ENCODE results near the gene SLC1A4. TPM values are rescaled to one million over a fixed set of nuclear protein-coding genes. Genes with fewer than 3 reads are reported as not detected.

SLC1A4 gene
- total RNA-seq, 1 donor from 2014 or later = 139 TPM

DNA sequence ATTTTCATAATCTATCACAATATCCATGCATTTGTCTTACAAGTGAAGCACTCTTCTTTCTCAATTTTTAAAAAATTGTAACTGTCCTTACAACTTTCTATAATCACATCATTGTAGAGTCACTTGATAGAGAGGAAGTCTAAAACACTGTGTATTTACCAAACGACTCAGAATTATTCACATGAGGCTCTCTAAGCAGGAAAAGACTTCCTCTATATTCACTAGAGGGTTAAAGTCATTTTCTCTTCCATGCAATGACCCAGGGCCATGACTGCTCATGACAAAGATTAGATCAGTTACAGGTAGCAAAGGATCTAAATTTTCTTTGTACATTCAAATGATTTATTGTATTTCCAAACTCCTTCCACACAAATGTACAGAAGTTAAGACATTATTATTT is 9.0 kb upstream of the SLC1A4 start:
- DNase-seq (ENCODE audit: low spot score) = no peak
- H3K4me1 Mint-ChIP-seq (ENCODE audit: low read depth) = peaks cover 40% of the 10 kb centered on the region
- H3K36me3 Mint-ChIP-seq (ENCODE audit: low read depth) = no peaks in the 10 kb centered on the region
- H3K27me3 Mint-ChIP-seq (ENCODE audit: low read depth) = no peaks in the 10 kb centered on the region
- no peak overlapping the region for H3K4me3 Mint-ChIP-seq (ENCODE audit: unreplicated experiment)
- no peaks in the 10 kb centered on the region for H3K9me3 Mint-ChIP-seq (ENCODE audit: low read depth)
- no peak overlapping the region for H3K27ac Mint-ChIP-seq (ENCODE audit: unreplicated experiment)
- TF ChIP-seq, protein P1, sequence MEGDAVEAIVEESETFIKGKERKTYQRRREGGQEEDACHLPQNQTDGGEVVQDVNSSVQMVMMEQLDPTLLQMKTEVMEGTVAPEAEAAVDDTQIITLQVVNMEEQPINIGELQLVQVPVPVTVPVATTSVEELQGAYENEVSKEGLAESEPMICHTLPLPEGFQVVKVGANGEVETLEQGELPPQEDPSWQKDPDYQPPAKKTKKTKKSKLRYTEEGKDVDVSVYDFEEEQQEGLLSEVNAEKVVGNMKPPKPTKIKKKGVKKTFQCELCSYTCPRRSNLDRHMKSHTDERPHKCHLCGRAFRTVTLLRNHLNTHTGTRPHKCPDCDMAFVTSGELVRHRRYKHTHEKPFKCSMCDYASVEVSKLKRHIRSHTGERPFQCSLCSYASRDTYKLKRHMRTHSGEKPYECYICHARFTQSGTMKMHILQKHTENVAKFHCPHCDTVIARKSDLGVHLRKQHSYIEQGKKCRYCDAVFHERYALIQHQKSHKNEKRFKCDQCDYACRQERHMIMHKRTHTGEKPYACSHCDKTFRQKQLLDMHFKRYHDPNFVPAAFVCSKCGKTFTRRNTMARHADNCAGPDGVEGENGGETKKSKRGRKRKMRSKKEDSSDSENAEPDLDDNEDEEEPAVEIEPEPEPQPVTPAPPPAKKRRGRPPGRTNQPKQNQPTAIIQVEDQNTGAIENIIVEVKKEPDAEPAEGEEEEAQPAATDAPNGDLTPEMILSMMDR (IDR thresholded peaks at IDR 0.05) = no peak

DNA sequence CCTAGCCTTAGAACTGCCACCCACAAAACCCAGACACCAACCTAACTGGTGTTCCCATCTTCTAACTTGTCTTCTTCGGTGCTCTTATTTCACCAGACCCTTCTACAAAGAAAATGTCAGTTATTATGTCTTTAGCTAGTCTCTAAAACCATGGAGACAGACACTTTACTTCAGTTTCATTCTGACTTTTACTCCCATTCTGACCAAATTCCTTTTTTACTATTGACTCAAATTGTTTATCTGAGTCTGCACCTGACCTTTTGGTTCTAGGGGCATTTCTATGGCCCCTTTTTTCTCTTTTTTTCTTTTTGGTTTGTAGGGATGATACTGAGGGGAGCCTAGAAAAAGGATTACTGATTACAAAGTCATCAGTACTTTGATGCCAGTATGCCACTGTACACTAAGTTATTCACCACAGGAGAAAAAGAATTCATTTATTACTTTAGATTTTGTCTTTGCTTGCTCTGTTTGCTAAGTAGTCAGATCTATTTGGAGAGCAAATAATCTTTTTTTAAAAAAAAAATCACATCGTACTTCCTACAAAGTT is 6.8 kb upstream of the SLC1A4 start:
- Mint-ChIP-seq H3K4me1 (ENCODE audit: low read depth) (peaks cover 36% of the 10 kb centered on the region), H3K4me3 (ENCODE audit: unreplicated experiment) (no peak overlapping the region), H3K27me3 (ENCODE audit: low read depth) (no peaks in the 10 kb centered on the region), H3K27ac (ENCODE audit: unreplicated experiment) (no peak overlapping the region), H3K36me3 (ENCODE audit: low read depth) (no peaks in the 10 kb centered on the region), H3K9me3 (ENCODE audit: low read depth) (no peaks in the 10 kb centered on the region)
- no peak for DNase-seq (ENCODE audit: low spot score)
- TF ChIP-seq, protein P1 (IDR thresholded peaks at IDR 0.05) = no peak

DNA sequence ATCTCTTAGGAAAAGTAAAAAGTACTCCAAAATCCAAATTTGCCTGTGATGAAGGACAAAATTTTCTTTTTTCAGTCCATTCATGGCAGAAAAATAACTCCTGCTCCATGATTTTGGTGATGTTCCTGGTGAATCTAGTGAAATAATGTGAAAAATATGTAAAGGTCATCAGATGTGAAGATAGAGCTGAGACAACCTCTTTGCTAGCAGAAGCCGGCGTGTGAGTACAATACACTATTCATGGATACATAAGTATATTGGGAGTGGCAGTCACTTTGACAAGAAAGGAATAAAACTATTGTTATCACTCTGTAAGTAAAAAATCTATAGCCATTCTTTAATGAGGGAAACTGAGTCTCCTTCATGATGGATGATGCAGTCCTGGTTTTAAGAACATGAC is 6.3 kb upstream of the SLC1A4 start:
- Mint-ChIP-seq H3K4me3 (ENCODE audit: unreplicated experiment) (no peak overlapping the region), H3K36me3 (ENCODE audit: low read depth) (no peaks in the 10 kb centered on the region), H3K9me3 (ENCODE audit: low read depth) (no peaks in the 10 kb centered on the region), H3K4me1 (ENCODE audit: low read depth) (peaks cover 38% of the 10 kb centered on the region), H3K27ac (ENCODE audit: unreplicated experiment) (no peak overlapping the region), H3K27me3 (ENCODE audit: low read depth) (no peaks in the 10 kb centered on the region)
- DNase-seq (ENCODE audit: low spot score) = no peak
- TF ChIP-seq, protein P1 (IDR thresholded peaks at IDR 0.05) = no peak

DNA sequence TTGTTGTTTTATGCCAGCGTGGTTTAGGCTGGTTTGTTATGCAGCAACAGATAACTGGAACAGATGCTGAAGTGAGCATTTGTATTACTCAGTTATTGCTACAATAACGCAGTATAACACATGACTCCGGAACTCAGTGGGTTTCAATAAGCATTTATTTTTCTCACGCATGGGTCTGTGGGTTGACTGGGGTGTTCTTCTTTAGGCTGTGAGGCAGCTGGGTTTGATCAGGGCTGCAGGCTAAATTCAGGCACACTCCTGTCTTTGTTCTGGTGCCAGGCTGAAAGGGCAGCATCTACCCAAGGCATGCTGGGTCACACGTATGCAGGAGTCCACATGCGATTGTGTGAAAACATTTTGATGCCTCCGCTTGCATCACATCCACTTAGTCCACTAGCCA is 3.8 kb upstream of the SLC1A4 start:
- Mint-ChIP-seq H3K4me3 (ENCODE audit: unreplicated experiment) (no peak overlapping the region), H3K27ac (ENCODE audit: unreplicated experiment) (no peak overlapping the region), H3K36me3 (ENCODE audit: low read depth) (no peaks in the 10 kb centered on the region), H3K9me3 (ENCODE audit: low read depth) (no peaks in the 10 kb centered on the region), H3K27me3 (ENCODE audit: low read depth) (no peaks in the 10 kb centered on the region), H3K4me1 (ENCODE audit: low read depth) (peaks cover 26% of the 10 kb centered on the region)
- TF ChIP-seq, protein P1 (IDR thresholded peaks at IDR 0.05) = no peak
- DNase-seq (ENCODE audit: low spot score) = no peak

DNA sequence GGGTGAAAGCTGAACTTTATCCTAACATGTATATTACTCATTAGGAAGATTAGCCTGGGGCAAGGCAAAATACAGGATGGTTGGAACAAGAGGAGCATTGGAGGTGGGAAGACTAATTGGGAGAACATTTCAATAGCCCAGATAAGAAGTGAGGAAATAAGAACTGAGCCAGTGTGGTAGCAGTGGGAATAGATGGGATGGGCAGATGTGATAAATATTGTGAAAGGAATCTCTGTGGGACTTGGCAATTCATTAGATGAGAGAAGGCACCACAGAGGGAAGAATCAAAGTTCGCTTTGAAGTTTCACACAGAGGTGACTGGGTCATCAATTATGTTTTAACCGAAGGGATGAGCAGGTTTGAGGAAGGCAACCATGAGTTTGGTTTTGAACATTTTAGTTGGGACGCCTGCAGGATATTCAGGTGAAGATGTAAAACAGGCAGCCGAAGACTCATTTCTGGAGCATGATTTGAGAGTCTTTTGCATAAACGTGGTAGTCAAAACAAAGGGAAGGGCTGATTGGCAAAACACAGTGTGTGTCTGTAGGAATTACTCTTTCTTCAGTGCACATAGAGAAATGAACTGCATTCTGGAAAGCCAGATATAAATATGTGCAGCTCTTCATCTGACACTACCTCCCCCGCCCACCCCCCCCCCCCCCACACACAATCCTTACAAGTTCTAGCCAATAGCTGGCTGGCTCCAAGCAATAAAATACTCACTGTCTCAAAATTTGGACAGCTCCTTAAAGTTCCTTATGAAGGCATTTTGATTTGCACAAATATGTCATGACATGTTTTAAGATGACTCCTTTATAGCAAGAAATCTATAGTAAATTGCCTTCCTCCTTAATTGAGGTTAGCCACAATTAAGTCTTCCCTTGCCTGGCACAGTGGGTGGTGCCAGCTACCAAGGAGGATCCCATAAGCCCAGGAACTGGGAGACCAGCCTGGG is 1.9 kb upstream of the SLC1A4 start:
- Mint-ChIP-seq H3K9me3 (ENCODE audit: low read depth) (no peaks in the 10 kb centered on the region), H3K4me3 (ENCODE audit: unreplicated experiment) (peak overlapping the region; percentile 93), H3K27me3 (ENCODE audit: low read depth) (no peaks in the 10 kb centered on the region), H3K36me3 (ENCODE audit: low read depth) (peaks cover 4% of the 10 kb centered on the region), H3K27ac (ENCODE audit: unreplicated experiment) (peak overlapping the region; percentile 99), H3K4me1 (ENCODE audit: low read depth) (peaks cover 41% of the 10 kb centered on the region)
- TF ChIP-seq, protein P1 (IDR thresholded peaks at IDR 0.05) = no peak
- no peak for DNase-seq (ENCODE audit: low spot score)

Data from chondrocyte (in vitro differentiated cells).